HG03139 (cell line): ENCODE data around the gene QSOX1.
A peak's percentile ranks its signal among the peaks of the same experiment; 100 is the strongest.

Experiments used
- ATAC-seq: cut with Tn5 transposase; IDR thresholded peaks from one replicate; pipeline ENCODE4 v1.9.1; 2021; ENCODE audit not compliant: unreplicated experiment

QSOX1 gene

GRCh38 chr1:180210008-180210620 is 55.4 kb downstream of the QSOX1 start:
- no peak for ATAC-seq

DNA sequence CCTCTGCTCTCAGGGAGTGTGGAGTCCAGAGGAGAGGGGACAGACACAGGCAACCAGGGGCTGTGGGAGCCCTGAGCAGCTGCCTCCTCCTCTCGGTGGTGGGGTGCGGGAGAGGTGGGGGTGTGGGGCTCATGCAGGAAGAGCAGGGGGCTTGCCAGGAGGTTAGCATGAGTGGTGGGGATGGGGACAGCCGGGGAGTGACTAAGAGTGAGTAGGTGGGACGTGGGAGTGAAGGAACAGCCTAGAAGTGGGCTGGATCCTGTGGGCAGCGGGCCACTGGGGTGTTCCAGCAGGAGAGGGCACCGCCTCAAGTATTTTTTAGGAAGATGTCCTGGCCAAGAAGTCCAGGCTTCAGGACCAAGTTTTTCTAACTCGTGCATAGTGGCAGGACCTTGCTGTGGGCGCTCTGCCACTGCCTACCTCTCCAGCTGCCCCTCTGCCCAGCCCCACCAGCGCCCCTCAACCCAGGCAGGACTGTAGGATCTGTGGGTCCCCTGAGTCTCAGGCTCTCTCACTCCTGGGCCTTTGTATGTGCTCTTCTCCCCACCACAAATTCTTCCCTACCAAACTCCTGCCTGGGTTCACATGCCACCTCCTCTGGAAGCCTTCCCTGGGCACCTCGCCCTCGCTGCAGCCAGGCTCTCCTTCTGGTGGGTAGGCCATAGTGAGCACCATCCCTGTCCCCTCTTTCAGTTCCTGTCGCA is 56.6 kb downstream of the QSOX1 start:
- ATAC-seq, result no peak

- ATAC-seq, result no peak
Measured at GRCh38 chr1:180211860-180212229, 57.2 kb downstream of the QSOX1 start.

DNA sequence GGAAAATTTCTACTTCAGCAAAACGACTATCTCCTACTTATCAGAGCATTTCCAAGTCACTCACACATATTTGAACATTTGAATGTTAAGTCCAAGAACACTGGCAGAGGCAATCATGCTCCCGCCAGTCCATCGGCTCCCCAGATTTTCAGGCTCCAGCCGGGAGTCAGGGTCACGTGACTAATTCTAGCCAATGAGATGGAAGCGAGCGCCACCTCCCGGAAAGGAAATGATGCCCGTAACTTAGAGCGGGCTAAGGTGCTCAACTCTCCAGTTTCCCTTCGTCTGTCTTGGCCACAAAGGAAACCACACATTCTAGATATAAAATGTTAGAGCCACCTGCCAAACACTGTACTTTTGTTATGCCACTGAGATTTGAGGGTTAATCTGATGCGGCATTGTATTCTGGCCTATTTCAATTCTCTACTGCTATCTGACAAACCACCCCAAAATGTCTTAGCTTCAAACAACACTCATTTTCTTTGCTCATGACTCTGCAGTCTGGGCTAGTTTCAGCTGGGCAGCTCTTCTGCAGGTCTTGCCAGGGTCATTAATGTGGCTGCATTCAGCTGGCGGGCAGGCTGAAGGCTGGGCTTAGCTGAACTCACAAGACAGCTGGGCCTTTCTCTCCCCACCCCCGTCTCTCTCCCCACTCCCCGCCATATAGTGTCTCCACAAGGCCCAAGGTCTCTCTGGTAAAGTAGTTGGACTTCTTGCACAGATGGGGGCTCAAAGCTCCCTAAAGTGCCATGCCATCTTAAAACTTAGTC is 58.9 kb downstream of the QSOX1 start:
- no peak for ATAC-seq

DNA sequence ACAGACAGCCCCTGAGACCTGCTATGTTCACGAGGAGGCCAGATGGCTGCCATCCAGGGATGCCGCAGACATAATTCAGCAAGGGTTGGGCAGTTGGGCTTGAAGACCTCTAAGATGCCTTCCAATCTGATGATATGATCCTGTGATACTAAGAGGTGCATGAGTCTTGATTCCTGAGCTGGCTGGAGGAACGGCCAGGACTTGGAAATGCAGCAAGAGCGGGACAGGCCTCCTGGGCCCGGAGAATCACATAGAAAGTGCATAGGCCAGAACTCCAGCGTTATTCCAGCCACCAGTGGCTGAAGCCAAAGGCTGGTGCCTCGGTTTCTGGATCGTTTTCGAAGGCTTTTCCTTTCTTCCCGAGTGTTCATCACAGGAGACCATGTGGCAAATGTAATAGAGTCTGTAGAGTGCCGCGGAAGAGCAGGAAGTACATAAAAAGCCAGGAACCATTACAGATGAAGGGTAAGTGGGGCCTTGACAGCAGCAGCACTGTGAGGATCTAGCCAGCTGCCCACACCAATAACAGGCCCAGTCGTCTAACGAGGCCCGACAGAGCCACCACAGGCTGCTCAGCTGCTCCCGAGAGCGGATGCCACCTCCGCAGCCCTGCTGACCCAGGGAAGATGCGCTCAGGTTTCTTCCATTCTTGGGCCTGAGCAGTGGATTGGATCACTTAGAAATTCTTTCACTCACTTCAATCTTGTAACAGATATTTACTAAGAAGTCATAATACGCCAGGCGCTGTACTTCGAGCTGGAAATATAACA is 61.4 kb downstream of the QSOX1 start:
- ATAC-seq, result no peak

DNA sequence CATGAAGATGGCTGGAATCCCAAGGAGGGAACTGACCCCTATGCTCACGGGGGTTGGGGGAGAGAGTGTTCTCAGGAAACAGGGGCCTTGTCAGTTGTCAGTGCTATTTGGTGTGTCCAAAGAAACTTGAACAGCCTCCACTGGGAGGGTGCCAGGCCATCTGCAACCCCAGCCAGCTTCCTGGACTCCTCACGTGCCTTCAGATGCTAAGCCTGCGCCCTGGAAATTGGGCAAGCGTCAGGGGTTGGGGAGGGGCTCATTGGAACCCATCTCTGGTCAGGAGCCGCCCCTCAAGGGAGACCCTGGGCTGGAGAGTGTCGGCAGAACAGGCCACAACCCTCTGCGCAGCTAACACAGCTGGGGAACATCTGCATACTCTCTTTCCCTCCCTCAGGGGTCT is 62.3 kb downstream of the QSOX1 start:
- ATAC-seq, result no peak

DNA sequence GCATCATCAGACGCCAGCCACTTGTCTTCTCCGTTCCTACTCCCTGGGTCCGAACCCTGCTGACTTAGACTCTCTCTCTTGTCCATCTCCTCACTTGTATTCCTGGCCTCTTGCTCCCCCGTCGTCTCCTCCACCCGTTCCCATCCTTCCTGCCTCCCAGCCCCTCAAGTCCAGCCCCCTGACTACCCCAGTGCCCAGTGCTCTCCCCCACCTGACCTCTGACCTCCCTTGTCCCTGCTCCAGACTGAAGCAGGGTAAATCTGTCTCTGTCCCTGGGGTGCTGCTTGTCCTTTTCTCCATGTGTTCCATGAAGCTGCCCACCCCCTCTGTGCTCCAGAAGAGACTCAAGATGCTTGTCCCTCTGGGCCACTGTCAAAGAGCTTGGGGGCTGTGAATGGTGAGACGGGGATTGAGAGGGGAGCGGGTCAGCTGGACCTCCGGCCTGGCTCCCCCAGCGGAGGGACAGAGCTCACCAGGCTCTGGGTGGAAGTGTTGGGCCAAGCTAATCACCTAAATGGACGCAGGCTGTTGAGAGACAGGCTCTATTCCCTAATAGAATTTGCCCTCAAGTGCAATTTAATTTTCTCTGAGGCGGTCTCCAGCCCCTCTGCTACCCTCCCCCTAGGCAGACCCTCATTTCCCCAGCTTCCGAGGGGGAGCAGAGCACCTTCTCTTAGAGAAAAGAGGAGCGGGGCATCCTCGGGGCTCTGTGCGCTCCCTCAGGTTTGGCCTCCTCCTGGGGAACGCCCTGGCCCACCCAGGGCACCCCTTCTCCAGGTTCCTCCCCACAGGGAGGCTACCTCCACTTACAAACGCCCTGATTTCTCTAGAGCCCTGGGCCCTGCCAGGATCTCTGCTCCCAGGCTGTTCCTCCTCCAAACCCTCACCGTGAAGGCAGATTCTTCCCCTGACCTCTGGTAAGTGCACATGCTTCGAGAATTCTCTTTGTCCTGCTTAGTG is 64.4 kb downstream of the QSOX1 start:
- ATAC-seq, result no peak

GRCh38 chr1:180219776-180220175 is 65.1 kb downstream of the QSOX1 start:
- no peak for ATAC-seq

GRCh38 chr1:180221462-180221861 is 66.8 kb downstream of the QSOX1 start:
- no peak for ATAC-seq

- no peak for ATAC-seq
Measured at GRCh38 chr1:180224902-180225301, 70.2 kb downstream of the QSOX1 start.

- no peak for ATAC-seq
Measured at GRCh38 chr1:180225403-180225802, 70.7 kb downstream of the QSOX1 start.

DNA sequence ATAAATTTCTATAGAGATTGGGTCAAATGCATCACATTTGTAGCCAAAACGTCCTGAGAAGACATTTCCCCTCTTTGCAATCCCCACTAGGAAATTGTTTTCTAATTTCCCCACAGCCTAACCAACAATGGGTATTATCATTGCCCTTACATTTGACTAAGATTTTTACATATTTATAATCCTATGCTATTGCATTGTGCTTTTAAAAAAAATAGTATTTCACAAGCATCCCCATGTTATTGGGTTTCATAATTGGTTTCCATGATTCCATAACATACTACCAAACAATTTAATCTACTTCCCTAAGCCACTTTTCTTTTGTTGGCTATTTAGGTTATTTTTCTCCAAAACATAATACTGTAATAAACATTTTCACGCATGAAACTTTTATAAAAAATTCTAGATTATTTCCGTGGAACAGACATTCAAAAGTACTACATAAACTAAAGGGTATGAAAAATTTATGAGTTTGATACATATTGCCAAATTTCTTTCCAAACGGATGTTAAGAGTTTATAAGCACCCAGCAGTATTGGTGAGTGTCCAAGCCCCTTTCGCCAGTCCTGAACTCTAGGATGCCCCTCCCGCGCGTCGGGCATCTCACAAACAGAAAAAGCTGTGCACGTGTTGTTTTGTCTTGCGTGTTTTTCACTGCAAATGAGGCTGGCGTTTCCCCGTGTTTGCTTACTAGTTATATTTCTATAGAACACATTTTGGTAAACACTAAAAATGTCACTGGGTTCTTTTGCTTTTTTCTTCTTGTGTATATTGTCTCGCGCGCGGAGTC is 73.4 kb downstream of the QSOX1 start:
- no peak for ATAC-seq

DNA sequence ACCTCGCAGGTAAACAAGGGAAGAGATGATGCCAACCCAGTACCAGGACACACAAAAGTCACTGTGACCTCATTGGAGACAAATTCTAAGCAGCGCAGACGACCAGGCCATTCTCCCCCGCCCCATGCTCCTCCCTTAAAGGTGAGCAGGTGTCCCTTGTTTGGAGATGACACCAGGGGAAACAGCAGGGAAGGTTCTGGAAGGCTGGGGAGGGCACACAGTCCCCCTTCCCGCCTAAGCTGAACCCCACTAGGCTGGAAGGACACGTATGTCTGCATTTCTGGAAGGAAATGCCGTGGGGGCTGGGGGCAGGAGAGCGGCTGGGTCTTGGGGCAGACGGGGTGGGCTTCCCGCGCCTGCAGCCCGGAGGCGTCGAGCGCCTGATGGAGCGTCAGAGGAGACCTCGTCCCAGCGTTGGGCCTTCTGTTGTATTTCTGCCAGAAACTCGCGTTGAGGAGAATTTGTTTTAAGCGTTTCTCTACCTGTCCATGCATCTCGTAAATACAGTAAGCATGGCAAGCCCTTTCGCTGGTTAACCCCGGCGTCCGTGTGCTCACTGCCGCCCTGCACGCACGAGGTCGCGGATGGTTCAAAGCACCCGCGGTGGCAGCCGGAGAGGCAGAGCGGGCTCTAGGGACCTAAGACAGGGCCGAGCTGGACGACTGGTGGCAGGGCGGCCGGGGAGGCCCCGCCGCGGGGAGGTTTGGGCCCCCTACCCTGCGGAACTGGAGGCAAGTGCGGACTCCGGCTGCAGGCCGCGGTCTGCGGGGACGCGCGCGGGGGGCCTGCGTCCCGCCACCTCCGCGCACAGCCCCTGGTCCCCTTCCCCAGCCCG is 74.2 kb downstream of the QSOX1 start:
- ATAC-seq, result peak; percentile 2

GRCh38 chr1:180229483-180230415 is 75.1 kb downstream of the QSOX1 start, which contains the start of gene LHX4:
Gene LHX4 (plus strand): TSS chr1:180230264. CDS start chr1:180230530, 266 bp downstream.
- ATAC-seq, result peak; percentile 39

DNA sequence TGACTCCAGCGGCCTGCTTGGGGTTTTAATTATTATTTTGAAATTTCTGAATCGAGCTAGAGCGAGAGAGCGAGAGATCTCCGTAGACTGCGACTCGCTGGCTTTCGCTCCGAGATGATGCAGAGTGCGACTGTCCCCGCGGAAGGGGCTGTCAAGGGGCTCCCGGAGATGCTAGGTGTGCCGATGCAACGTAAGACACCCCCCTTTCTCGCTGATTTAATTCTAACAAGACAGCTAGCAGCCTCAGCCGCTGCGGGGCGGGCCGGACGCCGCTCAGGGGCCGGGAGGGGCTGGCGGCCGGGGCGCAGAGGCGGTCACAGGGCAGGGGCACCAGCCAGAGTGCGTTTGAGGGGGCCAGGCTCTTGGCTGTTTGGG is 75.7 kb downstream of the QSOX1 start:
- no peak for ATAC-seq

DNA sequence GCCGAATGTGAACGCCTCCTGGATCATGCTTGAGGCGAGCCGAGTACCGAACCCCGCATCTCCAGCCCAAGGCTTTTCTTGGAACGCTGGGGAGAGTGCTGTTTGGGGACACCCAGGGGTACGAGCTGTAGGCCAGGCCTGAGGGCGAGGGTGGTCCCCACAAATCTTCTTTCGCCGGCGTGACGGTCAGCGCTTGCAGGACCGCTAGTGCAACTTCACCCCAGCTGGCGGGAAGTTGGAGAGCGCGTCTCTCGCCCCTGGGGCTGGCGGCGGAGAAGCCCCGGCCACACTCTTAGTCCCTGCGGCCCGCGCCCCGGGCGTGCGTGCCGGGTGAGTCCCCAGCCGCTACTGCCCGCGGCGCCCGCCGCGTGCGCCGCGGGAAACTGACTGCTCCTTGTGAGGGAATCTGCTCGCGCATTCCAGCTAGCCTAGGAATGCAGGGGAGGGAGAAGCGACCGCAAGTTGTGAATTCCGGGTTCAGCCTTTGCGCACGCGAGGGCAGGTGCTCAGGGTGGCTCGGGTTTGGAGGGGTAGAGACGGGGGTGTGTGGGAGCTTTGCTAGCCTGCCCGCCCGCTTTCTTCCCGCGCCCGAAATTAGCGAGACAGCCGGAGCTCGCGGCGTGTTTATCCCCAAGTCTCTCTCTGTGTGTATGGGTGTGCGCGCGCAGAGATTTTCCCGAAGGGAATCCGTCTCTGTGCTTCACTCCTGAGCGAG is 76.3 kb downstream of the QSOX1 start:
- no peak for ATAC-seq

DNA sequence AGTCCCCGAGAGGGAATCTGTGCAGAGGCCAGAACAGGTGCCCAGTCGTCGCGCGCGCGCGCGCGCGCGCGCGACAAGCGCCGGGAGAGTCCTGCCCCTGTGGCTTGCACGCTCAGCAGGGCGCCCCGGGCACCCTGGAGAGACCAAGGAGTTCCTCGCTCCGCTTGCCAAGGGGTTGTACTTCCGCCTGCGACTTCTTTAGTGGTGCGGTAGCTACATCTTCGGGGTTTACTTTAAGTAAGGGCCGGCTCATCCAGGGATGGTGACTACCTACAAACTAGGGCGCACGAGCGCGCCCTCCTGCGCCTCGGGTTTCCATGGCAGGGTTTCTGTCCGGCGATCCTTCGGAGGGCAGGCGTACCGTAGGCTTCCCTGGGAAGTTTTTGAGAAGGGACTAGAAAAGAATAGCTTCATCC is 76.8 kb downstream of the QSOX1 start:
- no peak for ATAC-seq
